MCF 10A (cell line): ENCODE measurements around the gene PRELP. TPM values are rescaled to one million over a fixed set of nuclear protein-coding genes. Genes with fewer than 3 reads are reported as not detected.

Experiments used
- BruUV-seq: library from RNA; stranded (reverse); fragments of 400-500 nt; replicated peaks from 2 replicates; lab custom pipeline; 2021; lab: Mats Ljungman, UMichigan
- CTCF ChIA-PET: fragments of 300-600 bp; sonication (Branson Sonifier 250); formaldehyde crosslinking; extraction: SDS; loops from one replicate; lab custom pipeline; 2021; ENCODE audit warnings: antibody characterized with exemption, inconsistent platforms; lab: Yijun Ruan, JAX
- POLR2A ChIA-PET: fragments of 300-600, 350-650 bp; sonication (Branson Sonifier 250); formaldehyde crosslinking; extraction: SDS; loops from one replicate; lab custom pipeline; 2020; ENCODE audit warnings: antibody characterized with exemption, inconsistent platforms; lab: Yijun Ruan, JAX
- DNase-seq: peaks from one replicate; pipeline ENCODE4 v3.0.0-alpha.2; 2018; ENCODE audit not compliant: unreplicated experiment
- H3K27ac Mint-ChIP-seq: one replicate; pipeline ENCODE4 v1.8.0; 2022; ENCODE audit warnings: mild to moderate bottlenecking, low read depth, mixed read lengths; ENCODE audit not compliant: unreplicated experiment
- H3K27me3 Mint-ChIP-seq: one replicate; pipeline ENCODE4 v1.8.0; 2022; ENCODE audit warnings: mixed read lengths; ENCODE audit not compliant: insufficient read depth, unreplicated experiment
- H3K36me3 Mint-ChIP-seq: one replicate; pipeline ENCODE4 v1.8.0; 2022; ENCODE audit warnings: mild to moderate bottlenecking, moderate library complexity, mixed read lengths; ENCODE audit not compliant: insufficient read depth, unreplicated experiment
- H3K4me1 Mint-ChIP-seq: one replicate; pipeline ENCODE4 v1.8.0; 2022; ENCODE audit warnings: mixed read lengths; ENCODE audit not compliant: insufficient read depth, unreplicated experiment
- H3K4me3 Mint-ChIP-seq: one replicate; pipeline ENCODE4 v1.8.0; 2022; ENCODE audit warnings: mild to moderate bottlenecking, moderate library complexity, mixed read lengths; ENCODE audit not compliant: unreplicated experiment
- H3K9me3 Mint-ChIP-seq: one replicate; pipeline ENCODE4 v1.8.0; 2022; ENCODE audit warnings: mixed read lengths; ENCODE audit not compliant: unreplicated experiment
- CTCF ChIP-seq: fragments of 200-600 bp; IDR thresholded peaks from one replicate; pipeline ENCODE4 v1.8.0; 2022; ENCODE audit warnings: antibody characterized with exemption, mild to moderate bottlenecking; ENCODE audit not compliant: unreplicated experiment
- intact Hi-C: fragments of 100-400 bp; cut with micrococcal nuclease; formaldehyde crosslinking; loops from 2 replicates; pipeline ENCODE4 v1.14.1; 2022
- total RNA-seq: library from RNA; stranded (reverse); gene quantifications from 2 replicates; pipeline ENCODE4 v1.2.3, GENCODE V29; 2022

The PRELP gene
- total RNA-seq, 1 experiment from 2014 or later: not detected

GRCh38 chr1:203495845-203496244, 20.2 kb downstream of the PRELP start:
- Mint-ChIP-seq H3K27me3 (peaks cover 24% of the 10 kb centered on the region), H3K36me3 (no peaks in the 10 kb centered on the region), H3K27ac (no peak overlapping the region), H3K4me1 (no peaks in the 10 kb centered on the region), H3K9me3 (no peaks in the 10 kb centered on the region), H3K4me3 (no peak overlapping the region)
- no peak for TF ChIP-seq CTCF
- intact Hi-C loops: no loop called here
- BruUV-seq: no TSS peak
- ChIA-PET POLR2A (interaction anchor here (0.7 kb wide), 1 partner anchor 26 kb away, joined by 3 read pairs; no protein-coding TSS in a partner anchor), CTCF (interaction anchor here (0.6 to 38.6 kb wide), 7 partner anchors 8 to 339 kb away, joined by 3 to 981 read pairs (median 4); no protein-coding TSS in a partner anchor)
- DNase-seq: no peak

GRCh38 chr1:203497269-203497777, 21.7 kb downstream of the PRELP start:
- Mint-ChIP-seq H3K9me3 (no peaks in the 10 kb centered on the region), H3K27me3 (peaks cover 14% of the 10 kb centered on the region), H3K4me3 (no peak overlapping the region), H3K27ac (no peak overlapping the region), H3K4me1 (no peaks in the 10 kb centered on the region), H3K36me3 (no peaks in the 10 kb centered on the region)
- no peak for TF ChIP-seq CTCF
- BruUV-seq: no TSS peak
- ChIA-PET POLR2A (interaction anchor here (0.6 kb wide), 1 partner anchor 191 kb away, joined by 3 read pairs; no protein-coding TSS in a partner anchor), CTCF (interaction anchor here (0.6 to 38.6 kb wide), 6 partner anchors 10 to 433 kb away, joined by 3 to 981 read pairs (median 16); no protein-coding TSS in a partner anchor)
- no peak for DNase-seq
- intact Hi-C loops: no loop called here

- intact Hi-C loops: loop anchor here (5.0 kb wide), 1 partner anchor 363 kb away; the partner anchor contains the start of gene SNRPE
- Mint-ChIP-seq H3K4me3 (no peak overlapping the region), H3K4me1 (peaks cover 3% of the 10 kb centered on the region), H3K36me3 (no peaks in the 10 kb centered on the region), H3K27me3 (peaks cover 33% of the 10 kb centered on the region), H3K9me3 (no peaks in the 10 kb centered on the region), H3K27ac (no peak overlapping the region)
- DNase-seq: no peak
- ChIA-PET CTCF (interaction anchor here (0.9 to 38.6 kb wide), 5 partner anchors 9 to 232 kb away, joined by 3 to 981 read pairs (median 6); no protein-coding TSS in a partner anchor), POLR2A (interaction anchor here (0.5 kb wide), 1 partner anchor 27 kb away, joined by 3 read pairs; no protein-coding TSS in a partner anchor)
- TF ChIP-seq CTCF: no peak
- BruUV-seq: no TSS peak
Observed at GRCh38 chr1:203499643-203500278, 24.2 kb downstream of the PRELP start.

GRCh38 chr1:203500279-203500678, 24.7 kb downstream of the PRELP start:
- DNase-seq: no peak
- Mint-ChIP-seq H3K4me3 (no peak overlapping the region), H3K27me3 (peaks cover 33% of the 10 kb centered on the region), H3K4me1 (peaks cover 7% of the 10 kb centered on the region), H3K36me3 (no peaks in the 10 kb centered on the region), H3K27ac (no peak overlapping the region), H3K9me3 (no peaks in the 10 kb centered on the region)
- CTCF ChIA-PET: interaction anchor here (11.7 kb wide), 1 partner anchor 197 kb away, joined by 552 read pairs; no protein-coding TSS in a partner anchor
- intact Hi-C loops: loop anchor here (5.0 kb wide), 1 partner anchor 362 kb away; the partner anchor contains the start of gene SNRPE
- POLR2A ChIA-PET: no interaction called here
- TF ChIP-seq CTCF: no peak
- BruUV-seq: no TSS peak
